ENCODE results near the gene LRIG1.

LRIG1 gene

GRCh38 chr3:66497288-66497984, 3.4 kb downstream of the LRIG1 start:
- Mint-ChIP-seq H3K9me3 (no peaks in the 10 kb centered on the region), H3K4me3 (peak overlapping the region; percentile 96), H3K36me3 (no peaks in the 10 kb centered on the region), H3K27ac (peak overlapping the region; percentile 87), H3K4me1 (peaks cover 86% of the 10 kb centered on the region), H3K27me3 (no peaks in the 10 kb centered on the region)

GRCh38 chr3:66496746-66497145, 4.1 kb downstream of the LRIG1 start:
- Mint-ChIP-seq H3K27me3 (no peaks in the 10 kb centered on the region), H3K4me1 (peaks cover 88% of the 10 kb centered on the region), H3K27ac (peak overlapping the region; percentile 87), H3K36me3 (no peaks in the 10 kb centered on the region), H3K9me3 (no peaks in the 10 kb centered on the region), H3K4me3 (peak overlapping the region; percentile 70)

- Mint-ChIP-seq H3K36me3 (no peaks in the 10 kb centered on the region), H3K4me1 (peaks cover 85% of the 10 kb centered on the region), H3K27me3 (no peaks in the 10 kb centered on the region), H3K9me3 (no peaks in the 10 kb centered on the region), H3K4me3 (peak overlapping the region; percentile 70), H3K27ac (peak overlapping the region; percentile 87)
Measured at GRCh38 chr3:66496301-66496700, 4.5 kb downstream of the LRIG1 start.

- Mint-ChIP-seq H3K9me3 (no peaks in the 10 kb centered on the region), H3K27ac (peak overlapping the region; percentile 84), H3K4me3 (peak overlapping the region; percentile 70), H3K4me1 (peaks cover 88% of the 10 kb centered on the region), H3K36me3 (no peaks in the 10 kb centered on the region), H3K27me3 (no peaks in the 10 kb centered on the region)
Measured at GRCh38 chr3:66495668-66496045, 5.2 kb downstream of the LRIG1 start.

GRCh38 chr3:66494959-66495667, 5.7 kb downstream of the LRIG1 start:
- Mint-ChIP-seq H3K27me3 (no peaks in the 10 kb centered on the region), H3K27ac (peak overlapping the region; percentile 66), H3K36me3 (no peaks in the 10 kb centered on the region), H3K4me1 (peaks cover 93% of the 10 kb centered on the region), H3K9me3 (no peaks in the 10 kb centered on the region), H3K4me3 (peak overlapping the region; percentile 70)

GRCh38 chr3:66493458-66494099, 7.2 kb downstream of the LRIG1 start:
- Mint-ChIP-seq H3K27me3 (no peaks in the 10 kb centered on the region), H3K4me1 (peaks cover 96% of the 10 kb centered on the region), H3K36me3 (no peaks in the 10 kb centered on the region), H3K9me3 (no peaks in the 10 kb centered on the region), H3K4me3 (peak overlapping the region; percentile 68), H3K27ac (peak overlapping the region; percentile 21)

GRCh38 chr3:66492672-66493071, 8.2 kb downstream of the LRIG1 start:
- no peak overlapping the region for H3K27ac Mint-ChIP-seq

GRCh38 chr3:66492071-66492470, 8.8 kb downstream of the LRIG1 start:
- H3K4me1 Mint-ChIP-seq, result peaks cover 91% of the 10 kb centered on the region
- no peaks in the 10 kb centered on the region for H3K27me3 Mint-ChIP-seq
- H3K4me3 Mint-ChIP-seq, result peak overlapping the region; percentile 64
- peaks cover 3% of the 10 kb centered on the region for H3K36me3 Mint-ChIP-seq
- no peaks in the 10 kb centered on the region for H3K9me3 Mint-ChIP-seq
- H3K27ac Mint-ChIP-seq, result peak overlapping the region; percentile 82

More at GRCh38 chr3:66492672-66493071, 8.2 kb downstream of the LRIG1 start:
- H3K4me1 Mint-ChIP-seq, result peaks cover 90% of the 10 kb centered on the region
- no peaks in the 10 kb centered on the region for H3K36me3 Mint-ChIP-seq
- H3K4me3 Mint-ChIP-seq, result no peak overlapping the region
- H3K9me3 Mint-ChIP-seq, result no peaks in the 10 kb centered on the region
- H3K27me3 Mint-ChIP-seq, result no peaks in the 10 kb centered on the region

- Mint-ChIP-seq H3K27me3 (no peaks in the 10 kb centered on the region), H3K4me3 (no peak overlapping the region), H3K27ac (no peak overlapping the region), H3K4me1 (peaks cover 89% of the 10 kb centered on the region), H3K36me3 (peaks cover 5% of the 10 kb centered on the region), H3K9me3 (no peaks in the 10 kb centered on the region)
Measured at GRCh38 chr3:66490984-66491383, 9.8 kb downstream of the LRIG1 start.

GRCh38 chr3:66490214-66490613, 10.6 kb downstream of the LRIG1 start:
- Mint-ChIP-seq H3K9me3 (no peaks in the 10 kb centered on the region), H3K27me3 (no peaks in the 10 kb centered on the region), H3K4me3 (peak overlapping the region; percentile 49), H3K36me3 (peaks cover 5% of the 10 kb centered on the region), H3K27ac (peak overlapping the region; percentile 91), H3K4me1 (peaks cover 89% of the 10 kb centered on the region)

GRCh38 chr3:66489581-66489980, 11.2 kb downstream of the LRIG1 start:
- H3K9me3 Mint-ChIP-seq, result no peaks in the 10 kb centered on the region
- H3K36me3 Mint-ChIP-seq, result peaks cover 7% of the 10 kb centered on the region
- H3K4me1 Mint-ChIP-seq, result peaks cover 86% of the 10 kb centered on the region
- peak overlapping the region; percentile 49 for H3K4me3 Mint-ChIP-seq
- peak overlapping the region; percentile 91 for H3K27ac Mint-ChIP-seq
- H3K27me3 Mint-ChIP-seq, result no peaks in the 10 kb centered on the region

GRCh38 chr3:66489115-66489514, 11.7 kb downstream of the LRIG1 start:
- Mint-ChIP-seq H3K27me3 (no peaks in the 10 kb centered on the region), H3K4me1 (peaks cover 86% of the 10 kb centered on the region), H3K9me3 (no peaks in the 10 kb centered on the region), H3K4me3 (peak overlapping the region; percentile 49), H3K36me3 (peaks cover 7% of the 10 kb centered on the region), H3K27ac (peak overlapping the region; percentile 91)

GRCh38 chr3:66488492-66488891, 12.3 kb downstream of the LRIG1 start:
- H3K27ac Mint-ChIP-seq, result peak overlapping the region; percentile 91
- H3K9me3 Mint-ChIP-seq, result no peaks in the 10 kb centered on the region
- peaks cover 86% of the 10 kb centered on the region for H3K4me1 Mint-ChIP-seq
- peak overlapping the region; percentile 57 for H3K4me3 Mint-ChIP-seq
- H3K27me3 Mint-ChIP-seq, result no peaks in the 10 kb centered on the region
- peaks cover 7% of the 10 kb centered on the region for H3K36me3 Mint-ChIP-seq

GRCh38 chr3:66487465-66487864, 13.4 kb downstream of the LRIG1 start:
- peaks cover 84% of the 10 kb centered on the region for H3K4me1 Mint-ChIP-seq
- H3K27ac Mint-ChIP-seq, result peak overlapping the region; percentile 78

GRCh38 chr3:66486646-66487045, 14.2 kb downstream of the LRIG1 start:
- Mint-ChIP-seq H3K4me3 (peak overlapping the region; percentile 55), H3K4me1 (peaks cover 76% of the 10 kb centered on the region), H3K9me3 (no peaks in the 10 kb centered on the region), H3K27me3 (no peaks in the 10 kb centered on the region), H3K27ac (peak overlapping the region; percentile 94), H3K36me3 (peaks cover 7% of the 10 kb centered on the region)

More at GRCh38 chr3:66487465-66487864, 13.4 kb downstream of the LRIG1 start:
- H3K36me3 Mint-ChIP-seq, result peaks cover 7% of the 10 kb centered on the region
- no peak overlapping the region for H3K4me3 Mint-ChIP-seq
- no peaks in the 10 kb centered on the region for H3K27me3 Mint-ChIP-seq
- H3K9me3 Mint-ChIP-seq, result no peaks in the 10 kb centered on the region

GRCh38 chr3:66486202-66486601, 14.6 kb downstream of the LRIG1 start:
- Mint-ChIP-seq H3K9me3 (no peaks in the 10 kb centered on the region), H3K27ac (no peak overlapping the region), H3K36me3 (peaks cover 7% of the 10 kb centered on the region), H3K27me3 (no peaks in the 10 kb centered on the region), H3K4me3 (no peak overlapping the region), H3K4me1 (peaks cover 75% of the 10 kb centered on the region)

All from activated naive CD4-positive, alpha-beta T cell treated with anti-CD3 and anti-CD28 coated beads, Interleukin-2, amount 50 U/mL, for 24 hours (primary cell).